ENCODE data around the gene HEY2.

Gene HEY2

DNA sequence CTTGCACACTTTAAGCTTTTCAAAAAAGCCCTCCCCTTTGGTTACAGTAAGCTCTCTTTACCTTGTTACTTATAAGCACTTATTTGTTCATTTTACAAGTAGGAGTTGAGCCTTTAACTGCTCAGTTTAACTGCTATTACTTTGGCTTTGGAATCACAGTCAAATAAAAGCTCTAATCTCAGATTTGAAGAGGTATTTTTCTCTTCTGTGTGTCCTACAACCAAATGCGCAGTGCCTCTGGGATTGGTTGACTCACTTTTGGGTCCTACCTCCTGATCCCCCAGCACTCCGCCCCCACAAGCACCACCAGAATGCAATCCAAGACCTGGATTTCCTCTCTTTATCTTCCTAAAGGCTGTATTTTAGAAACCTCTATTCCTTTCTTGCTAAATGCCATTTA, 43.8 kb downstream of the HEY2 start:
- ChIA-PET CTCF (interaction anchor here (0.7 to 4.2 kb wide), 2 partner anchors 163 to 208 kb away, joined by 3 to 25 read pairs; partner anchors contain the start of gene HINT3), POLR2A (interaction anchor here (1.0 to 1.7 kb wide), 3 partner anchors 12 to 160 kb away, joined by 3 to 9 read pairs (median 3); no protein-coding TSS in a partner anchor)
- no peak for DNase-seq (ENCODE audit: extremely low spot score)
- TF ChIP-seq SP1 (IDR thresholded peaks at IDR 0.05) = no peak
- TF ChIP-seq NFRKB (IDR thresholded peaks at IDR 0.05) = no peak

DNA sequence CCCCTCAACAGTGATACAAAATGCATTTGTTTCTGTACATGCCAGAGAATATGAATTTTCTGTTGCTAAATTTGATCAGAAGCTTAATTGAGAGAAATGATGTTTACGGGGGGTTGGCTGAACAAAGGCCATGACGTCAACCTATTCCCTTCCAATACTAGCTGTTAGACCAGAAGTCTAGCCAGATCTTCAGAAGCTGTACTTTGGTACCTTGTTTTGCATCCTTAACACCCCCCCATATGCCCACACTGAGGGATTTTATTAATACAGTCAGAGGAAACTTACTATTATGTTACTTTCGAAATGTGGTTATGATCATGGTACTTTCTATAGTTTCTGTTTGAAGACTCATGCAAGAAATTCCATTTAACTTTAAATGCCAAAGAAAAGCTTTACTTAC, 44.4 kb downstream of the HEY2 start:
- DNase-seq (ENCODE audit: extremely low spot score) = no peak
- CTCF ChIA-PET = interaction anchor here (1.3 kb wide), 1 partner anchor 112 kb away, joined by 3 read pairs; no protein-coding TSS in a partner anchor
- POLR2A ChIA-PET = interaction anchor here (1.0 to 1.7 kb wide), 4 partner anchors 13 to 161 kb away, joined by 3 to 9 read pairs (median 4); no protein-coding TSS in a partner anchor
- TF ChIP-seq CTBP1 (IDR thresholded peaks at IDR 0.05; ENCODE audit: borderline replicate concordance) = no peak
- no peak for TF ChIP-seq L3MBTL2 (conservative IDR thresholded peaks at IDR 0.05)

DNA sequence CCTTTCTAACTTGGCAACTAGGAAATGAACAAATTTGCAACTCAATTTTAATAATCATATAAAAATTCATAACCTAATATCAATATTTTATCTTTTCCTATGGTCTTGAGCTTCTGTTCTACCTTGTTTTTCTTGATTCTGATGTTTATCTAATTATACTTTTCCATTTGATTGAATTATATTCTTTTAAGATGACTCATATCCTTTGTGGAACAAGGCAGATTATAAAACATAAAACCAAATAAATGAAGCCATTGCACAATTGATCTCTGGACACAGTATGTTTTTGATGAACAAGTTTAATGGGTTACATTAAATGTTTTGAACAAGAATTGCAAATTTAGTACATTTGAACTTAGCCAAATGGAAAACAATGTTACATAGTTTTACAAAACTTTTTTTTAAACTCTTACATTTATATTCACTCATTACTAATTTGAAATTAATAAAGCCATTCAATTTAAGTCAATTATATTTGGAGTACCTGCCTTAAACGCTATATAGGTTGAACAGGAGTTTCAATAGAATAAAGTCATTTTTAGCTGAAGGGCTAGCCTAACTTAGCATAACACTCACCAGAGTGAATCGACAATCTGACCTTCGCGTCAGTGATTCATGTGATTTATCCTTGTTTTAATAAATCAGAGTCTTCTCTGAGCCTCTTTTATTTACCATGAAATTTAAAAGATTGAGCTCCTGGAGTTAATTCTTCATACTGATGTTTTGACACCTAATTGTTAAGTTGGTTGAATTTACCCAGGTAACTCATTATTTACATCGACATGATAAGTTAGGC, 45.1 kb downstream of the HEY2 start:
- no peak for TF ChIP-seq FOXA1 (IDR thresholded peaks at IDR 0.05)
- no peak for DNase-seq (ENCODE audit: extremely low spot score)
- ChIA-PET CTCF (interaction anchor here (1.3 kb wide), 1 partner anchor 112 kb away, joined by 3 read pairs; no protein-coding TSS in a partner anchor), POLR2A (interaction anchor here (1.2 to 1.7 kb wide), 3 partner anchors 14 to 161 kb away, joined by 3 to 9 read pairs (median 4); no protein-coding TSS in a partner anchor)

DNA sequence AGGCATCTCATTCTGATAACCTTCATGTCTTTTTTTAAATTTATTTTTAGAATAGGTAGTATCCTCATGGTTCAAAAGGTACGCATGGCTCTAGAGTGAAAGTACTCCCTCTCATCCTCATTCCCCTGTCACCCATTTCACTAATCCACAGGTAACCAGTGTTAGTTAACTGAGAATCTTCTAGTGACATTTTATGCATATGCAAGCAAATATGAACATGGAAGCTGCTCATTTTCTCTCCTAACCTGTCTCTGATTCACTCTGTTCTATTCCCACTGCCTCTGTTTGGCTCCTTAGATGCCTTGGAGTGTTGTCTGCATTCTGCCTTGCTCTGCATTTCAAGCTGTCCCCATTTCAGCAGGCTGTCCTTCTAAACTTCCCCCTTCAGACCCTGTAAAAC, 45.9 kb downstream of the HEY2 start:
- ChIA-PET POLR2A (no interaction called here), CTCF (interaction anchor here (0.6 kb wide), 1 partner anchor 63 kb away, joined by 3 read pairs; no protein-coding TSS in a partner anchor)
- no peak for DNase-seq (ENCODE audit: extremely low spot score)
- TF ChIP-seq SUZ12 (IDR thresholded peaks at IDR 0.05) (no peak), ELF4 (IDR thresholded peaks at IDR 0.05) (no peak), BHLHE40 (IDR thresholded peaks at IDR 0.05; ENCODE audit: borderline replicate concordance) (no peak), FOXA1 (IDR thresholded peaks at IDR 0.05) (no peak), NFRKB (IDR thresholded peaks at IDR 0.05) (no peak), LEF1 (IDR thresholded peaks at IDR 0.05; ENCODE audit: borderline replicate concordance) (no peak), HDGF (IDR thresholded peaks at IDR 0.05; ENCODE audit: borderline replicate concordance) (no peak), ZNF384 (IDR thresholded peaks at IDR 0.05) (no peak), FOXK2 (IDR thresholded peaks at IDR 0.05) (no peak), CTBP1 (IDR thresholded peaks at IDR 0.05; ENCODE audit: borderline replicate concordance) (no peak), L3MBTL2 (conservative IDR thresholded peaks at IDR 0.05) (no peak), TARDBP (IDR thresholded peaks at IDR 0.05) (no peak), SP1 (IDR thresholded peaks at IDR 0.05) (no peak), ARNT (IDR thresholded peaks at IDR 0.05) (no peak), FOXM1 (IDR thresholded peaks at IDR 0.05; ENCODE audit: borderline replicate concordance) (no peak)
- TF ChIP-seq, protein P1, sequence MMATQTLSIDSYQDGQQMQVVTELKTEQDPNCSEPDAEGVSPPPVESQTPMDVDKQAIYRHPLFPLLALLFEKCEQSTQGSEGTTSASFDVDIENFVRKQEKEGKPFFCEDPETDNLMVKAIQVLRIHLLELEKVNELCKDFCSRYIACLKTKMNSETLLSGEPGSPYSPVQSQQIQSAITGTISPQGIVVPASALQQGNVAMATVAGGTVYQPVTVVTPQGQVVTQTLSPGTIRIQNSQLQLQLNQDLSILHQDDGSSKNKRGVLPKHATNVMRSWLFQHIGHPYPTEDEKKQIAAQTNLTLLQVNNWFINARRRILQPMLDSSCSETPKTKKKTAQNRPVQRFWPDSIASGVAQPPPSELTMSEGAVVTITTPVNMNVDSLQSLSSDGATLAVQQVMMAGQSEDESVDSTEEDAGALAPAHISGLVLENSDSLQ (IDR thresholded peaks at IDR 0.05) = no peak

DNA sequence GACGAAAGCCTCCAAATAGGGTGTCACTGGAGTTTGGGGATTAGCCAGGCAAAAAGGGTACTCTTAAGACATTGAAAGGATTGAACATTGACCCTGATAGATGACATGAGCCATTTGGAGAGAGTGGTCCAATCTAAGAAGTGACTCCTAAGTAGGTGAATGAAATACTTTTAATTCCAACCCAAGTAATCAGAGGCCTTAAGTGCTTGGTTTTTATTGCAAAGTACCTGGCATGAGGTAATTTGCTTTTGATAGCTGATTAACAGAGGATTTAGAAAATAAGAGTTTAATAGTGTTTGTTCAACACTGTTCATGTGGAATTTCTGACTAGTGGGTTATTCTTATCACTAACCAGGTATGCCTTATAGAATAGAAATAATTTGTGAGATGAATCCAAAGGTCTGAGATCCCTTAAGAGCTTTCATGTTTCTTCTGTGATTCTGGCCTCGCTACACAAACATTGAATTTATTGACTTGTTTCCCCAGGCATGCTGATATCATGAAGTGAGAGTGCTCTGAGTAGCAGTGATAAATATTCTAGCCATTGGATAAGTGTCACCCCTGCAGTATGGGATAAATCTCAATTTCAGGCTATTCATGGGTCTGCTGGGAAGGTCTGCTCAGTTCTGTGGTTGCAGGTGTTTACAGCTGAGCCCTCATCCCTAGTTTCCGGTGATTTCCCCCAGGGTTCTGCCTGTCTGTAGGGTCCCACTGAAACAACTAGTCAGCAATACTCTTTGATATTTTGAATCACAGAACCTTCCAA, 47.9 kb downstream of the HEY2 start:
- CTCF ChIA-PET = no interaction called here
- TF ChIP-seq, protein P1 (IDR thresholded peaks at IDR 0.05) = peak; percentile 59; the same call in 1 of the 2 replicates
- no peak for TF ChIP-seq NFRKB (IDR thresholded peaks at IDR 0.05)
- POLR2A ChIA-PET = interaction anchor here (0.8 to 1.3 kb wide), 2 partner anchors 159 to 189 kb away, joined by 3 to 4 read pairs; partner anchors contain the start of genes HINT3 and TRMT11
- no peak for DNase-seq (ENCODE audit: extremely low spot score)

DNA sequence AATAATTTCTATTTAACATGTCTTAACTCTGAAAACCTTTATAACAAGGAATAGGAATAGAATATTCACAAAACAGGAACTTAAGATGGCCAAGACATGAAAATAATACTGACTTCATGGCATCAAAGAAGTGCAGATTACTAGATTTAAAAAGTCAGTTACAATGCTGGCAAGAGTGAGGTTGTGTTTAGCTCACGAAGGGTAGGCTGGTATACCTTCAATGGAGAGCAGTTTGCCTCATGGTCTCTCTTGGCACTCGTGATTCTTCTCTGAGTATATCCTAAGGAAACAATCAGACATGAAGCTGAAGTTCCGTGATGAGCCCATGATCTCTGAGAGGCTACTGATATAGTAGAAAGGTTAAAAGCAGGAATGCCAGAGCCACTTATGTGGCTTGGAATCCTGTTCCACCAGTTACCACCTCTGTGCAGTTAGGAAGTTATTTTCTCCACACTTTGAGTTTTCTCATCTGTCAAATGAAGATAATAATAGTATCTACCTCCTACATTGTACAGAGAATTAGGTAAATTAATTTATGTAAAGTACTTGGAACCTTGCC, 48.5 kb downstream of the HEY2 start:
- CTCF ChIA-PET = no interaction called here
- POLR2A ChIA-PET = interaction anchor here (0.8 kb wide), 1 partner anchor 189 kb away, joined by 4 read pairs; the partner anchor contains the start of gene TRMT11
- TF ChIP-seq TARDBP (IDR thresholded peaks at IDR 0.05) (no peak), FOXA1 (IDR thresholded peaks at IDR 0.05) (no peak), CTBP1 (IDR thresholded peaks at IDR 0.05; ENCODE audit: borderline replicate concordance) (no peak), ARNT (IDR thresholded peaks at IDR 0.05) (no peak), FOXM1 (IDR thresholded peaks at IDR 0.05; ENCODE audit: borderline replicate concordance) (no peak), ZNF384 (IDR thresholded peaks at IDR 0.05) (no peak), L3MBTL2 (conservative IDR thresholded peaks at IDR 0.05) (no peak), HDGF (IDR thresholded peaks at IDR 0.05; ENCODE audit: borderline replicate concordance) (no peak), SP1 (IDR thresholded peaks at IDR 0.05) (no peak), LEF1 (IDR thresholded peaks at IDR 0.05; ENCODE audit: borderline replicate concordance) (no peak)
- DNase-seq (ENCODE audit: extremely low spot score) = no peak
